Mesenchymal stem cell (in vitro differentiated cells and primary cell): ENCODE measurements around the gene HAX1.
"Not testable (repeated sequence)": the region's sequence is repeated elsewhere in the genome, so short reads cannot be mapped to it uniquely, and the experiment has no call there.

Experiments
- DNase-seq: peaks from one replicate; pipeline ENCODE4 v3.0.0-alpha.2; 2013
- H2AFZ ChIP-seq: one replicate; pipeline ENCODE4 v1.6.1; 2013; ENCODE audit warnings: low read depth, mild to moderate bottlenecking, control low read depth, inconsistent platforms, low read length, moderate library complexity
- H2AK5ac ChIP-seq: 2 replicates; pipeline ENCODE4 v1.6.1; 2013; ENCODE audit warnings: low read length, moderate library complexity, mild to moderate bottlenecking, inconsistent platforms; ENCODE audit not compliant: severe bottlenecking
- H2BK120ac ChIP-seq: one replicate; pipeline ENCODE4 v1.6.1; 2013; ENCODE audit warnings: low read depth, mild to moderate bottlenecking, inconsistent platforms, low read length, moderate library complexity
- H2BK12ac ChIP-seq, 2 experiments: one replicate each; pipeline ENCODE4 v1.6.1; 2013; ENCODE audit warnings: inconsistent platforms in 2 of 2, low read length in 2 of 2, mild to moderate bottlenecking in 2 of 2, moderate library complexity in 2 of 2, control low read depth in 1 of 2
- H2BK15ac ChIP-seq: one replicate; pipeline ENCODE4 v1.6.1; 2013; ENCODE audit warnings: mild to moderate bottlenecking, low read depth, inconsistent platforms; ENCODE audit not compliant: poor library complexity, severe bottlenecking
- H2BK5ac ChIP-seq: 2 replicates; pipeline ENCODE4 v1.6.1; 2013; ENCODE audit warnings: low read depth, mild to moderate bottlenecking, low read length, control low read depth, inconsistent platforms; ENCODE audit not compliant: poor library complexity, severe bottlenecking
- H3K14ac ChIP-seq, 2 experiments: one replicate each; pipeline ENCODE4 v1.6.1; 2013; ENCODE audit warnings: inconsistent platforms in 2 of 2, low read length in 2 of 2, control low read depth in 1 of 2, mild to moderate bottlenecking in 1 of 2, moderate library complexity in 1 of 2
- H3K18ac ChIP-seq, 2 experiments: one replicate each; pipeline ENCODE4 v1.6.1; 2013; ENCODE audit warnings: inconsistent platforms in 2 of 2, low read length in 2 of 2, control low read depth in 1 of 2, low read depth in 1 of 2, mild to moderate bottlenecking in 1 of 2
- H3K23ac ChIP-seq, 2 experiments: one replicate each; pipeline ENCODE4 v1.6.1; 2013; ENCODE audit warnings: inconsistent platforms in 2 of 2, low read length in 2 of 2, mild to moderate bottlenecking in 2 of 2, moderate library complexity in 2 of 2, control low read depth in 1 of 2
- H3K27ac ChIP-seq: 2 replicates; pipeline ENCODE4 v1.5.1; 2013; ENCODE audit warnings: mild to moderate bottlenecking, moderate library complexity, low read length, control low read depth, inconsistent platforms; ENCODE audit not compliant: poor library complexity, severe bottlenecking
- H3K27me3 ChIP-seq, 2 experiments: 2 replicates each; pipeline versions ENCODE4 v1.6.1 to v1.7.0; 2013; ENCODE audit warnings: low read length in 2 of 2, mild to moderate bottlenecking in 2 of 2, moderate library complexity in 2 of 2, control low read depth in 1 of 2, inconsistent platforms in 1 of 2; ENCODE audit not compliant: control insufficient read depth in 1 of 2, insufficient read depth in 1 of 2
- H3K36me3 ChIP-seq, 2 experiments: 2 replicates each; pipeline versions ENCODE4 v1.6.1 to v1.7.0; 2013; ENCODE audit warnings: low read length in 2 of 2, control low read depth in 1 of 2, inconsistent platforms in 1 of 2, low read depth in 1 of 2, mild to moderate bottlenecking in 1 of 2; ENCODE audit not compliant: insufficient read depth in 2 of 2, control insufficient read depth in 1 of 2
- H3K4ac ChIP-seq, 2 experiments: one replicate each; pipeline ENCODE4 v1.6.1; 2013; ENCODE audit warnings: inconsistent platforms in 2 of 2, low read length in 2 of 2, mild to moderate bottlenecking in 2 of 2, moderate library complexity in 2 of 2, control low read depth in 1 of 2, low read depth in 1 of 2
- H3K4me1 ChIP-seq: 2 replicates; pipeline ENCODE4 v1.6.1; 2013; ENCODE audit warnings: low read depth, low read length, control low read depth; ENCODE audit not compliant: control insufficient read depth, insufficient read depth
- H3K4me2 ChIP-seq: 2 replicates; pipeline ENCODE4 v1.6.1; 2013; ENCODE audit warnings: low read length, mild to moderate bottlenecking, inconsistent platforms; ENCODE audit not compliant: poor library complexity, severe bottlenecking
- H3K4me3 ChIP-seq, 2 experiments: 2 replicates each; pipeline versions ENCODE4 v1.5.1 to v1.7.0; 2013; ENCODE audit warnings: low read length in 2 of 2, mild to moderate bottlenecking in 2 of 2, control low read depth in 1 of 2, low read depth in 1 of 2; ENCODE audit not compliant: insufficient read depth in 1 of 2
- H3K79me1 ChIP-seq: replicated peaks from 2 replicates; pipeline ENCODE4 v1.6.1; 2013; ENCODE audit warnings: mild to moderate bottlenecking, control low read depth, low read length, inconsistent platforms; ENCODE audit not compliant: poor library complexity, severe bottlenecking
- H3K9ac ChIP-seq: 2 replicates; pipeline ENCODE4 v1.7.0; 2013; ENCODE audit warnings: mild to moderate bottlenecking, low read length, moderate library complexity
- H3K9me3 ChIP-seq: 2 replicates; pipeline ENCODE4 v1.7.0; 2013; ENCODE audit warnings: mild to moderate bottlenecking, low read length; ENCODE audit not compliant: control insufficient read depth
- H4K8ac ChIP-seq: one replicate; pipeline ENCODE4 v1.6.1; 2013; ENCODE audit warnings: inconsistent platforms, mild to moderate bottlenecking, low read length, moderate library complexity
- H4K91ac ChIP-seq: one replicate; pipeline ENCODE4 v1.6.1; 2013; ENCODE audit warnings: mild to moderate bottlenecking, low read length, inconsistent platforms
- WGBS: methylation state at CpG from one replicate; pipeline ENCODE4 v1.1.7; 2013; ENCODE audit warnings: mixed read lengths; 5-methylcytosine and 5-hydroxymethylcytosine counted together

Gene HAX1

DNA sequence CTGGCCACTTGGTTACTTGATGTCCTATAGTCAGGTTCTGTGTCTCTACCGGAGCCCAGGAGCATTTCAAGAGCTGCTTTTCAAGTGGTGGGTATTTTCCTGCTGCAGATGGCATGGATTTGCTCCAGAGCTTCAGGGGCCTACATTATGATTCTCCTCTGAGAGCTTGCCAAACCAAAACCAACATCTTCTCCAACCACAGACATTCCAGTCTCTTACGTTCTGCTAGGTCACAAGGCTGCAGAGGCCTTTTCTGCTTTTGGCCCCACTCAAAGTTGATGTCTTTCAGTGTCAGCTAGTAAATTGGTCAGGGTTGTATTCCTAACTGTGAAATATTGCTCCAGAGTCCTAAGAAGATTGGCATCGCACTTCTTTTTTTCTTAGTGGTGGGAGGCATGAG is 33.7 kb downstream of the HAX1 start:
- Histone ChIP-seq H3K4ac (no peak overlapping the region), H3K9me3 (no peaks in the 10 kb centered on the region), H3K36me3 (no peaks in the 10 kb centered on the region), H3K9ac (no peak overlapping the region), H2BK5ac (no peak overlapping the region), H3K14ac (no peak overlapping the region), H3K4me3 (no peak overlapping the region), H2AFZ (no peak overlapping the region), H3K27me3 (peaks cover 0 to 3% of the 10 kb centered on the region in 2 experiments), H2BK12ac (no peak overlapping the region), H2BK15ac (no peak overlapping the region), H4K91ac (no peak overlapping the region), H3K79me1 (no peaks in the 10 kb centered on the region), H3K27ac (no peak overlapping the region), H2BK120ac (no peak overlapping the region), H3K23ac (no peak overlapping the region), H4K8ac (no peak overlapping the region), H3K4me2 (no peak overlapping the region), H3K18ac (no peak overlapping the region), H3K4me1 (no peaks in the 10 kb centered on the region), H2AK5ac (no peak overlapping the region)
- DNase-seq = peak; percentile 2
- 89% methylated on average over 3 of the region's 3 CpGs for whole genome bisulfite sequencing

- H3K79me1 ChIP-seq, H3K14ac ChIP-seq, H2BK120ac ChIP-seq, H2AK5ac ChIP-seq, H4K91ac ChIP-seq, H3K4me2 ChIP-seq, H4K8ac ChIP-seq, H2BK5ac ChIP-seq, H2BK15ac ChIP-seq, H3K4me3 ChIP-seq, DNase-seq, H2BK12ac ChIP-seq, H3K4me1 ChIP-seq, H3K9me3 ChIP-seq, H2AFZ ChIP-seq, H3K23ac ChIP-seq, H3K27me3 ChIP-seq, H3K9ac ChIP-seq, H3K27ac ChIP-seq, H3K36me3 ChIP-seq, H3K4ac ChIP-seq, H3K18ac ChIP-seq: not testable (repeated sequence)
- 76% methylated on average over 4 of the region's 4 CpGs for WGBS
Observed at GRCh38 chr1:154307670-154308270, 35.3 kb downstream of the HAX1 start.

GRCh38 chr1:154309136-154309535 is 36.7 kb downstream of the HAX1 start:
- H3K4ac ChIP-seq, H3K9ac ChIP-seq, H3K27ac ChIP-seq, H3K79me1 ChIP-seq, H2BK12ac ChIP-seq, H3K36me3 ChIP-seq, H3K4me2 ChIP-seq, H3K4me1 ChIP-seq, H3K27me3 ChIP-seq, H2AFZ ChIP-seq, H4K91ac ChIP-seq, H3K23ac ChIP-seq, H2BK5ac ChIP-seq, DNase-seq, H2BK15ac ChIP-seq, H3K4me3 ChIP-seq, H2BK120ac ChIP-seq, H4K8ac ChIP-seq, H2AK5ac ChIP-seq, H3K9me3 ChIP-seq, H3K14ac ChIP-seq, H3K18ac ChIP-seq: not testable (repeated sequence)
- WGBS = 88% methylated on average over 6 of the region's 7 CpGs

DNA sequence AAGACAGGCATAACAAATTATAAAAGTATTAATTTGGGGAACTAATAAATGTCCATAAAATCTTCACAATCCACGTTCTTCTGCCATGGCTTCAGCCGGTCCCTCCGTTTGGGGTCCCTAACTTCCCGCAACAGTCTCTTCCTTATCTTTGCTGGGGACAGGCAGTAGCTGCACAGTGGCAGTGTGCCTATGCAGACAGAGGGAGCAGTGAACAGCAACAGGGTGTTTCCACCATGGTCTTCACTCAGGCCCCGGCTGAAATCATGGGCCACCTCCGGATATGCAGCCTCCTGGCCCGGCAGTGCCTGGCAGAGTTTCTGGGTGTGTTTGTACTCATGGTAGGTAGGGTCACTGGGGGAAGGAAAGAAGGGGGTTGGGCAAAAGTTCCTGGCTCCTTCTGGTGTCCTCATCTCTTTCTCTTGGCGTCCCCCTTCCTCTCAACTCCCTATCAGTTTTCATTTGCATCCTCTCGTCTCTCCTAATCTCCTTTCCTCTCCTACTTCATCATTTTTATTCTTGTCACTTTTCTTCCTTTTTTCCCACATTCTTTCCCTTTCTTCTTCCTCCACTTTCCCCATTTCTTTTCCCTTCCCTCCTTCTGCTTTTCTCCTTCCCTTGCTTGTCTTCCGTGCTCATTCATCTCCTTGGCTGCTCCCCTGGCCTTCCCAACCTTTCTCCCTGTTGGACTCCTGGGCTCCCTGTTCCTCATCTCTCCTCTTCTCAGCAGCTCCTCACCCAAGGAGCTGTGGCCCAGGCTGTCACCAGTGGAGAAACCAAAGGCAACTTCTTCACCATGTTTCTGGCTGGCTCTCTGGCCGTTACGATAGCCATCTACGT is 40.0 kb downstream of the HAX1 start:
- H3K4ac ChIP-seq, H3K9ac ChIP-seq, H4K91ac ChIP-seq, H3K27ac ChIP-seq, H2AK5ac ChIP-seq, H3K79me1 ChIP-seq, H2AFZ ChIP-seq, H3K27me3 ChIP-seq, H3K23ac ChIP-seq, H3K18ac ChIP-seq, H2BK5ac ChIP-seq, H2BK15ac ChIP-seq, H2BK12ac ChIP-seq, H3K14ac ChIP-seq, H3K9me3 ChIP-seq, H3K4me2 ChIP-seq, H3K4me3 ChIP-seq, DNase-seq, H4K8ac ChIP-seq, H3K4me1 ChIP-seq, H3K36me3 ChIP-seq, H2BK120ac ChIP-seq: not testable (repeated sequence)
- WGBS = 88% methylated on average over 10 of the region's 13 CpGs
